HG03103 (cell line): ENCODE data around the gene OTOF.

Experiments used
- ATAC-seq: cut with Tn5 transposase; IDR thresholded peaks from one replicate; pipeline ENCODE4 v1.9.1; 2021; ENCODE audit warnings: low read depth; ENCODE audit not compliant: unreplicated experiment

The OTOF gene

DNA sequence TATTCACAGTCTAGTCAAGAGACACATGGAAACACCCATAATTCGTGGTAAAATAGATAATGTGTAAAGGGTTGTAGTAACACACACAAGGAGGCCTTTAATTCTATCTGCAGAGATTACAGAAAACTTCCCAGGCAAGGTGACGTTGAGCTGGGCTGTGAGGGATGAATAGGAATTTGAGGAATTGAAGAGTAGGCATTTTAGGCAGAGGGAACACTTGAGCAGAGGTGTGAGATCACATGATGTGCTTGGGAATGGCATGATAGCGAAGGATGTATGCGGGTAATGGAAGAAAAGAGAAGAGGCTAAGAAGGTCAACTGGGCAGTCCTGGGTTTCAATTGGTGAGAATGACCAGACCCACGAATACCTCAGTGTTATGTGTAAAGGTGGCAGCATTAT lies 56.0 kb downstream of the OTOF start:
- no peak for ATAC-seq

DNA sequence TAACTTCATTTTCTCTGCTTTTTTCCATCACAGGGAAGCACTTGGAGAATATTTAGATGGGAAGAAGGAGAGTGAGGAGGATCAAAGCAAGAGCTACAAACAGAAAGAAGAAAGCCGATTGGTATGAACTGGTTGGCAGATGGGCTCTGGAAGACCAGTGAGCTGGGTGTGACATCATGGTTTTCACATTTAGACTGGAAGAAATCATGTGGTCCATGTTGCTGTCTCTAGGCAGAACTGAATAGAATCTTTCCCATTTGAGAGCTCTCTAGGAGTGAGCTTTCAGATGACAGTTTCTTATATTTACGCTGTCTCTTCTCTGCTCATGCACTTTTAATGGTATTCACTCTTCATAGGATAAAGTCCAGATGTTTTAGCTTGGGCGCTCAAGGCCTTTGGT lies 63.6 kb downstream of the OTOF start:
- ATAC-seq = no peak

DNA sequence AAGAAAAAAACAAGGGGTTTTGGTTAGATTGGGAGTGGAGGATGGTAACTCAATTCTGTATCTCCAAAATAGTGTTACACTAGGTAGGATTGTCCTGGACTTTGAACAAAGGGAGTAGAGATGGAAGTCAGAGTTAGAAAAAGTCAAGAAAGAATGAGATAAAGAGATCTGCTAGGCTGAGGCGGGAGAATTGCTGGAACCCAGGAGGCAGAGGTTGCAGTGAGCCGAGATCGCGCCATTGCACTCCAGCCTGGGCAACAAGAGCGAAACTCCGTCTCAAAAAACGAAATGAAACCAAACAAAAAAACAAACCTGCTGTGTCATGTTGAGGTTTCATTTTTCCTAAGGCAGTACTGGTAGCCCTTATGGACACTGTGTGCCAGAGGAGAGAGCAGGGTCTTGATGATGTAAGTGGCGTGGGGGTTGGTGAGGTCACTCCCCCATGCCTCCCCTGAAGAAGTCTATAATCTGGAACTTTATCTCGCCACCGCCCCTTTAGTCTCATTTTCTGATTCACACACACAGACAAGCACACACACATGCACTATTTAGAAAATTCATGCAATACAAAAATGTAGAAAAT lies 65.7 kb downstream of the OTOF start:
- ATAC-seq = no peak

DNA sequence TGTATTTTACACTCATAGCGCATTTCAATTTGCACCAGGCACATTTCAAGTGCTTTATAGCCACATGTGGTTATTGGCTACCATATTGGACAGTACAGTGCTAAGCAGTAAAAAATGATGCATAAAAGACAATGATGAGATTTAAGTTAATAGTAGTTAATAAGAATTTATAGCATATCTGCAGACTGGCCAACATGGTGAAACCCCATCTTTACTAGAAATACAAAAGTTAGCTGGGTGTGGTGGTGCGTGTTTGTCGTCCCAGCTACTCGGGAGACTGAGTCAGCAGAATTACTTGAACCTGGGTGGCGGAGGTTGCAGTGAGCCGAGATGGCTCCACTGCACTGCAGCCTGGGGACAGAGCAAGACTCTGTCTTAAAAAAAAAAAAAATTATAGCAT lies 66.5 kb downstream of the OTOF start:
- no peak for ATAC-seq

DNA sequence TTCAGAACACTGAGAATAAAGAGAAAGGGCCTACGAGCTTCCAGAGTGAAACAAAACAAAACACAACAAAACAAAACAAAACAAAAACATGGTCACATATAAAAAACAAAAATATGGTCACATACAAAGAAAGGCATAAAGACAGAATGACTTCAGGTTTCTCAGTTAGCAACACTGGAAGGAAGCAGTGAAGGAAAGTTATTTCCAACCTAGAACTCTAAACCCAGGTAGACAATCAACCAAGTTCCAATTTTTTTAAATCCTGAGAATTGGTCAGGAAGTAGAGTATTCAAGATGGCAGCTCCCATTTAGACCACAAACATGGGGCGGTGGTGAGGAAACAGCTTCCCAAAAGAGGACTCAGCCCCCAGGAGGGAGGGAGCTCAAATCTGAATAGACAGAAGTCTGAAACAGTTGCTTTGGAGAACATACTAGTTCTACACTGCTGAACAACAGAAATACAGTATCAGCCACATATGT lies 67.1 kb downstream of the OTOF start:
- ATAC-seq = no peak

DNA sequence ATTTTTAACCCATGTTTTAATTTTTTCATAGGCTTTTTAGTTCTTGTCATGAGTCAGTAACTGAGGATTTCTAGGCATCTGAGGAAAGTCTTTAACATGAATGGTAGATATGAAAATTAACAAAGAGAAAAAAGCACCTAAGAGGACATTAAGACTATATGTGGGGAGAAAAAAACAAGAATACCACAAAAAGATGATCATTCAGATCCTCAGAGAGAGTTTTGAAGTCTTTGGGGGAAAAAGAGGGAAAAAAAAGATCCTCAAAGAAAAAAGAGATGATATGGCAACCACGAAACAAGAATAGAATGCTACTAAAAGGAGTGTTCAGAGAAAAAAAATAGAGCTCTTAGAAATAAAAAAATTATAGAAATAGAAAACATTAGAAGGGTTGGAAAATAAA lies 68.1 kb downstream of the OTOF start:
- no peak for ATAC-seq

DNA sequence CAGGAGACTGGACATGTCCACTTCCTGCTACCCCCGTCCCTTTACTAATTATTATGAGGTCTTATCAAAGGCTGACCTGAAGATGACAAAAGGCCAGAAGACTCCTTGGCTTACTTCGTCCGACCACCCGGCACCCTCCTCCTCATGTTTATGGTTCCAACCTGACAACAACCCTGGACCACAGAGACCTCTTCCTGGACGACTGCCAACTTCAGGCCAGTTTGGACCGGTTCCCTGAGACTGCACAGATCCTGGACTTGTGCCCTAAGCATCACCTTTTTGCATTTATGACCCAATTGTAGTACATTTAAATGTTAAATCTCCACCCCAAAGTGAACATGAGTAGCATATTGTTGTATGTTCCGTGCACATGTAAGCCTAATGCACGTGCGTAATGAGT lies 70.4 kb downstream of the OTOF start:
- ATAC-seq = no peak
